ENCODE measurements around the gene ENTR1. TPM values are rescaled to one million over a fixed set of nuclear protein-coding genes. Genes with fewer than 3 reads are reported as not detected.

Gene ENTR1
- total and polyA plus RNA-seq, 2 of the 4 experiments (the other 2 are of a cell fraction): 14.5 to 37.3 TPM

- H3K23ac ChIP-seq (ENCODE audit: low read depth, low read length): peak within 1 kb of the TSS; percentile 8; the same call in 1 of the 2 replicates
- peak within 1 kb of the TSS; percentile 83 for H3K27ac ChIP-seq (ENCODE audit: insufficient read depth, low read length)
- peaks cover 29% of the 10 kb centered on the region for H3K4me1 ChIP-seq (ENCODE audit: control insufficient read depth, insufficient read depth, low read length)
- 1% methylated on average over 32 of the region's 97 CpGs; no CpG with 5 or more reads in 1 of the 2 experiments for WGBS, 2 experiments (ENCODE audit: extremely low coverage in 2 of 2, insufficient read length in 1 of 2)
- peak within 1 kb of the TSS; percentile 85 for H3K4me3 ChIP-seq (ENCODE audit: insufficient read depth, low read depth, low read length)
- H3K4me2 ChIP-seq (ENCODE audit: low read depth, low read length): peak within 1 kb of the TSS; percentile 90
- H2AK5ac ChIP-seq (ENCODE audit: low read depth, low read length): peak within 1 kb of the TSS; percentile 99
- no TSS peak for BruUV-seq (replicated peaks)
- peak within 1 kb of the TSS; percentile 72 for H2BK120ac ChIP-seq (ENCODE audit: low read depth, low read length)
- dilution Hi-C loops (cut with HindIII; ENCODE audit: low sequenced_read_pairs, unreplicated experiment): no loop called here
- H3K14ac ChIP-seq (replicated peaks; ENCODE audit: low read depth, low read length): peak within 1 kb of the TSS; percentile 96
- H2AK9ac ChIP-seq (replicated peaks; ENCODE audit: low read depth, low read length, poor library complexity): peak within 1 kb of the TSS; percentile 100
- in situ Hi-C loops (cut with MboI; ENCODE audit: low sequenced_read_pairs): no loop called here
- ATAC-seq (ENCODE audit: low read depth) (peak; percentile 90), DNase-seq (peak; percentile 91)
- peak within 1 kb of the TSS; percentile 76 for H3K9ac ChIP-seq (ENCODE audit: low read depth, low read length)
- H4K91ac ChIP-seq (ENCODE audit: insufficient read depth, low read depth, low read length): peak within 1 kb of the TSS; percentile 84
- no peak within 1 kb of the TSS for H3K18ac ChIP-seq (ENCODE audit: low read depth, low read length)
- peak within 1 kb of the TSS; percentile 76 for H3K56ac ChIP-seq (ENCODE audit: extremely low read depth, insufficient read depth, low read length)
- H3K27me3 ChIP-seq (ENCODE audit: control insufficient read depth, insufficient read depth, low read length): no peaks in the 10 kb centered on the region
- H3K9me1 ChIP-seq (ENCODE audit: insufficient read depth, low read length): peaks cover 6% of the 10 kb centered on the region
- no peaks in the 10 kb centered on the region; the same call in 1 of the 2 replicates for H4K20me1 ChIP-seq (ENCODE audit: insufficient read depth, low read length)
- peak within 1 kb of the TSS; percentile 56; the same call in 1 of the 3 replicates for H2BK15ac ChIP-seq (ENCODE audit: low read depth, low read length)
- peak within 1 kb of the TSS; percentile 94 for H3K4ac ChIP-seq (ENCODE audit: low read depth, low read length)
- intact Hi-C loops (cut with micrococcal nuclease): loop anchor here (1.0 kb wide), 1 partner anchor 51 kb away; no protein-coding TSS in a partner anchor
- H3K36me3 ChIP-seq (ENCODE audit: control insufficient read depth, insufficient read depth, low read length): peaks cover 7% of the 10 kb centered on the region; the same call in 1 of the 2 replicates
- peak within 1 kb of the TSS; percentile 84 for H2BK5ac ChIP-seq (ENCODE audit: low read depth, low read length, poor library complexity, severe bottlenecking)
- H3K9me3 ChIP-seq (ENCODE audit: control insufficient read depth, insufficient read depth, low read length): no peaks in the 10 kb centered on the region
- ChIA-PET CTCF (interaction anchor here (0.9 to 1.6 kb wide), 5 partner anchors 9 to 51 kb away, joined by 3 to 8 read pairs (median 3); no protein-coding TSS in a partner anchor), POLR2A (ENCODE audit: unreplicated experiment) (interaction anchor here (0.5 to 0.8 kb wide), 5 partner anchors 34 to 51 kb away, joined by 3 to 4 read pairs (median 3); partner anchors contain the start of gene GPSM1)
- H2BK20ac ChIP-seq (ENCODE audit: low read depth, low read length): peak within 1 kb of the TSS; percentile 4; the same call in 1 of the 2 replicates
- H3K79me1 ChIP-seq (ENCODE audit: low read depth in 1 of 2, low read length in 2 of 2): peaks cover 3 to 31% of the 10 kb centered on the region in 2 experiments; a peak in 3 of 4 replicates
- H4K5ac ChIP-seq (ENCODE audit: low read depth, low read length): peak within 1 kb of the TSS; percentile 80
- peak within 1 kb of the TSS; percentile 96 for H2AFZ ChIP-seq (replicated peaks; ENCODE audit: low read length, poor library complexity)
- peak within 1 kb of the TSS; percentile 81 to 87 for H4K8ac ChIP-seq (ENCODE audit: low read depth in 2 of 2, low read length in 2 of 2)
- TF ChIP-seq ELK1 (IDR thresholded peaks at IDR 0.05; ENCODE audit: borderline replicate concordance, low read depth, low read length) (no peak), MAFK (IDR thresholded peaks at IDR 0.05; ENCODE audit: low read depth, low read length) (no peak), SMC3 (IDR thresholded peaks at IDR 0.05; ENCODE audit: low read depth, low read length) (peak; percentile 51), RCOR1 (IDR thresholded peaks at IDR 0.05; ENCODE audit: insufficient replicate concordance, low read length) (peak; percentile 22), USF2 (IDR thresholded peaks at IDR 0.05; ENCODE audit: low read depth, low read length) (peak; percentile 55; the same call in 1 of the 2 replicates), MXI1 (IDR thresholded peaks at IDR 0.05; ENCODE audit: borderline replicate concordance, low read depth, low read length) (peak; percentile 71), RAD21 (IDR thresholded peaks at IDR 0.05; ENCODE audit: low read length) (peak; percentile 54), CEBPB (IDR thresholded peaks at IDR 0.05; ENCODE audit: low read depth, low read length) (no peak), MAZ (IDR thresholded peaks at IDR 0.05; ENCODE audit: borderline replicate concordance, low read depth, low read length) (peak; percentile 83), CTCF (conservative IDR thresholded peaks at IDR 0.05; ENCODE audit: low read depth, low read length) (peak; percentile 98), POLR2A (IDR thresholded peaks at IDR 0.05; ENCODE audit: low read depth, low read length) (peak; percentile 75), RFX5 (IDR thresholded peaks at IDR 0.05; ENCODE audit: low read depth, low read length) (no peak)
Observed at GRCh38 chr9:136363106-136363948, 47.1 kb downstream of the ENTR1 start, which contains the start of gene DNLZ. TSS of gene DNLZ (minus strand) at chr9:136363744. CDS start at chr9:136363714, 30 bp downstream.

Measured in IMR-90 (cell line).